Umbilical cord (tissue), 2 donors: ENCODE measurements around the gene GNB3. TPM values are rescaled to one million over a fixed set of nuclear protein-coding genes. Genes with fewer than 3 reads are reported as not detected.

ENCODE experiments used
- DNase-seq: peaks from one replicate; pipeline ENCODE4 v3.0.0-alpha.2; 2015; ENCODE audit warnings: low spot score
- total RNA-seq: library from RNA; depleted of rRNA; stranded (reverse); fragments of >200 nt; gene quantifications from one replicate; pipeline ENCODE4 v1.2.3, GENCODE V29; 2014; ENCODE audit warnings: low replicate concordance; ENCODE audit not compliant: insufficient read depth

Gene GNB3
- total RNA-seq, 1 donor from 2014 or later, result 2.4 TPM

- DNase-seq, result no peak
Observed at GRCh38 chr12:6836851-6837250, 3.9 kb upstream of the GNB3 start.

- DNase-seq, result no peak
Observed at GRCh38 chr12:6837370-6838060, 3.2 kb upstream of the GNB3 start.

DNA sequence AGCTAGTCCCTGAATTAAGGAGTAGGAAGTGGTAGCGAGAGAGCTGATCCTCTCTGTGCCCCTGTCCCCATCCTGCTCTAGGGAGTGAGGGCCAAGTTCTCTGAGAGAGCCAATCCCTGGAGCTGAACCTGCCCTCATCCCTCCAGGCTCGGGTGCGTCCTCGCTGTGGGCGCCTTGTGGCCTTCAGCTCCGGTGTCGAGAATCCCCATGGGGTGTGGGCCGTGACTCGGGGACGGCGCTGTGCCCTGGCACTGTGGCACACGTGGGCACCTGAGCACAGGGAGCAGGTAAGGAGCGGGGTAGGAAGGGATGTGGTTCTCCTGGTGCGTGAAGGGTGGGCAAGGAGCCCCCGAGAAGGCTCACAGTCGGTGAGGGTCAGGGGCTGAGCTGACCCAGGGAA is 1.9 kb upstream of the GNB3 start:
- no peak for DNase-seq

GRCh38 chr12:6839482-6840201 is 1.1 kb upstream of the GNB3 start:
- DNase-seq, result peak; percentile 82

- DNase-seq, result peak; percentile 88
Observed at GRCh38 chr12:6840330-6840729, 395 bp upstream of the GNB3 start.

DNA sequence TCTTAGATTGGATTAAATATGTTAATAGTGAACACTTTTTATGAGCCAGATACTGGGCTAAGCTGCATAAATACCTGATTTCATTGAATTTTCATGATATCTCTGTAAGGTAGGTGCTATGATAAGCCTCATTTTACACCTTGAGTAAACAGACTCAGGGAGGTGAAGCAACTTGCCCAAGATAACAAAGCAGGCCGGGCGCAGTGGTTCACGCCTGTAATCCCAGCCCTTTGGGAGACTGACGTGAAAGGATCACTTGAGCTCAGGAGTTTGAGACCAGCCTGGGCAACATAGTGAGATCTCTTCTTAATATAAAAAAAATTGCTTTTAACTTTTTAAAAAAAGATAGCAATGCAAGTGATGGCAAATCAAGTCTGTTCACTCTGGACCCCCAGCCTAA is 1.4 kb downstream of the GNB3 start:
- no peak for DNase-seq

GRCh38 chr12:6843118-6843902 is 2.6 kb downstream of the GNB3 start:
- DNase-seq, result no peak

- DNase-seq, result no peak
Observed at GRCh38 chr12:6845395-6845794, 4.7 kb downstream of the GNB3 start.

DNA sequence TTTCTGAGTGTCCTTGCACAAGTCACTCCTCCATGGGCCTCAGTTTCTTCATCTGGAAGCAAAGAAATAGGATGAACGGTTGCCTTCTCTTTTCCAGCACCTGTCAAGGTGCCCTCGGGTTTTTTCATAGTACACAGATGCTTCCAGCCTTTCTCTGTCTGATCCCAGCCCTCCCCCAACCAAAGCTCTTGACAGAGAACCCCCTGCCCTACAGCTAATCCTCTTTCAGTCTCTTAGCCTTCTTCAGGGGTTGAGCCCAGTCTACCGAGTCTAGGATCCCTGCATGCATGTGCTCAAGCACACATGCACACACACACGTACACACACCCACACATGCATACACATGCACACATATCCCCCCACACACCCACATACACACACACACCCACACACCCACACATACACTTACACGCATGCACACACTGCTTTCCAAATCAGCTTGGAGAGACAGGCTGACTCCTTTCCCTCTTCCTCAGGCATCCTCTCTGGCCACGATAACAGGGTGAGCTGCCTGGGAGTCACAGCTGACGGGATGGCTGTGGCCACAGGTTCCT is 5.7 kb downstream of the GNB3 start:
- no peak for DNase-seq

DNA sequence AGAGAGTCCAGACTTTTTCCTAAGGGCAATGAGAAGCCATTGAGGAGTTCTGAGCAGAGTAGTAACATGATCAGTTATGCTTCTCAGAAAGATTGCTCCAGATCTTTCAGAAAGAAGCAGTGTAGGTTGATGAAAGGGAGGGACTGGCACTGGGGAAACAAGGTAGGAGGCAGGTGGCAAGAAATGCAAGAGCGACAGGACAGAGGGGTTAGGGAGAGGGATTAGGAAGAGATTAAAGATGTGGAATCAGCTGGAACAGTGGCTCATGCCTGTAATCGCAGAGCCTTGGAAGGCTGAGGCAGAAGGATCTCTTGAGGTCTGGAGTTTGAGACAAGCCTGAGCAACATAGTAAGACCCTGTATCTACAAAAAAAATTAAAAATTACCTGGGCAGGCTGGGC is 7.0 kb downstream of the GNB3 start:
- DNase-seq, result no peak

DNA sequence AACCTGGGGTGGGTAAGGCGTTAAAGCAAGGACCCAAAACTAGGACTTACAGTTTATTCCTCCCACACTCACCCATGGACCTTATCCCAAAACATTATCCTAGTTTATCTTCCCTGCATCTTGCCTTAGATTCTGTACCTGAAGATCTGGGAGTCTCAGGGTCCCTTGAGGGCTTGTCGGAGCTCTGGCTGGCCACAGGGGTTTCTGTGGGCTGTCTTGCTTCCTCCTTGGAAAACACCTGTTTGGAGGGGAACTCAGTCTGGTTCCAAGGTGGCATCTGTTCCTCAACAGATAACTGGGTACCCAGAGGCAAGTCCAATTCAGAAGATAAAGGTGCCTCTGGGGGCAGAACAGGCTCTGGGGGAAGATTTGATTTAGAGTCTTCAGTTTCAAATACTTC is 8.7 kb downstream of the GNB3 start:
- DNase-seq, result no peak

DNA sequence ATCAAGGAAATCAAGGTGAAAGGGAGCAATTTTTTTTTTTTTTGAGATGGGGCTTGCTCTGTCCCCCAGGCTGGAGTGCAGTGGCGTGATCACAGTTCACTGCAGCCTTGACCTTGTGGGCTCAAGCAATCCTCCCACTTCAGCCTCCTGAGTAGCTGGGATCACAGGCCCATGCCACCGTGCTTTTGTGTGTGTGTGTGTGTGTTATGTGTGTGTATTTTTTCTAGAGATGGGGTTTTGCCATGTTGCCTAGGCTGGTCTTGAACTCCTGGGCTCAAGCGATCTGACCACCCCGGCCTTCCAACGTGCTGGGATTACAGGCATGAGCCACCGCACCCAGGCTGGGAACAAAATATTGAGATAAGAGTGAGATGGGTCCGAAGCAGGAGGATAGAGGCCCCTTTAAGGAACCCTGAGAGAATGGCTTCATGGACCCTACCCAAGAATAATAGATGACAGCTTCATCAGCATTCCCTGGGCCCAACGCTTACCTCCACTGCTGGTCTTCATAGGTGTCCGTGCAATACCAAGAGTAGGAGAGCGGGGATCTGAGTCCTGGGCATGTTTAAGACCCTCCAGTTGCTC is 9.3 kb downstream of the GNB3 start:
- no peak for DNase-seq

DNA sequence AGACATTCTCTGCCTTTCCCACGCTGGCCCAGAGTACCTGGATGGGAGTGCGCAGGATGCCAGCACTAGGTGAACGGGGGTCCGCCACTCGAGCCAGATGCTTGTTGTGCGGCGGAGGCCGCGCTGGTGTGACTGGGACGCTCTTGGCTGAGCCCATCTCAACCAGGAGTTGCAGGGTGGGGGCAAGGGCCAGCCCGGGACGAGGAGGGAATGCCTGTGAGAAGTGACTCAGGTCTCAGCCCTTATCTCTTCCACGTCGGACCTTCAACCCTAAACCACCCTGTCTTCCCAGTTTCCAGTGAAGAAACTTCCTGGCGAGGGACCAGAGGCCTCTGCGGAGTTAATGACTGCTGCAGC is 10.0 kb downstream of the GNB3 start:
- no peak for DNase-seq

DNA sequence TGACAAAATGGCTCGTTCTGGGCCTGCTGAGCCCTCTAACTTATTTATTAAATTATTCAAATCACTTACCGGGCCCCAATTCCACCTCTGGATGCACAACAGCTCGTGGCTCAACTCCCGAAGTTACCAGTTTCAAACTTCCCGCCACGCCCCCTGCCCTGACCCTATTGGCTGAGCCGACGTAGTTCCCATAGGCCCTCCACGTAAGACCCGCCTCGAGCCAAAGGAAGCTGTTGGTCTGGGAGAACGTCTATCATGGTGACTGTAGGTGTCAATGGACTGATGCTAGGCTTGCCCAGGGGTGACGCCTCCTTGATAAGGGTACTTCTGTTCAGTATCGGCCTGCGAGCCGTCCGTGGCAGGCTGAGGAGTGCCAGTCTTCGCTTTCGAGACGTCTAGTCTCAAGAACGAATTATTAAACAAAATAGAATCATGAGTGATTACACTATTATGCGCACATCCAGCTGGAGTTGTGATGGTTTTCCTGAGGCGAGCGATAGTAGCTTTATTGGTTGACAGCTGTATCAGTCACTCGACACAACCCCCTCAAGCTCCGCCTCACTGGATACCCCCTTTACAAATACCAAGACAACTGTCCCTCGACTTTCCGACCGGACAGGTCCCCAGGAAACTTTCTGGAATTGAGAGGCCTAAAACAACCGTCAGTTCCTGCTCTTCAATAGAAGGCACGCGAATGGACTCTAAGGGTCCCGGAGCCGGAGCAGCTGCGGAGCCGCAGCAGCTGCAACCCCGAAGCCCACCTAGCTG is 10.6 kb downstream of the GNB3 start, which contains the start of gene CDCA3:
CDCA3 (minus strand) TSS at position 134 of the 768 bp plus-strand sequence. CDS start 334 bp downstream, outside the sequence.
- DNase-seq, result peak; percentile 99

DNA sequence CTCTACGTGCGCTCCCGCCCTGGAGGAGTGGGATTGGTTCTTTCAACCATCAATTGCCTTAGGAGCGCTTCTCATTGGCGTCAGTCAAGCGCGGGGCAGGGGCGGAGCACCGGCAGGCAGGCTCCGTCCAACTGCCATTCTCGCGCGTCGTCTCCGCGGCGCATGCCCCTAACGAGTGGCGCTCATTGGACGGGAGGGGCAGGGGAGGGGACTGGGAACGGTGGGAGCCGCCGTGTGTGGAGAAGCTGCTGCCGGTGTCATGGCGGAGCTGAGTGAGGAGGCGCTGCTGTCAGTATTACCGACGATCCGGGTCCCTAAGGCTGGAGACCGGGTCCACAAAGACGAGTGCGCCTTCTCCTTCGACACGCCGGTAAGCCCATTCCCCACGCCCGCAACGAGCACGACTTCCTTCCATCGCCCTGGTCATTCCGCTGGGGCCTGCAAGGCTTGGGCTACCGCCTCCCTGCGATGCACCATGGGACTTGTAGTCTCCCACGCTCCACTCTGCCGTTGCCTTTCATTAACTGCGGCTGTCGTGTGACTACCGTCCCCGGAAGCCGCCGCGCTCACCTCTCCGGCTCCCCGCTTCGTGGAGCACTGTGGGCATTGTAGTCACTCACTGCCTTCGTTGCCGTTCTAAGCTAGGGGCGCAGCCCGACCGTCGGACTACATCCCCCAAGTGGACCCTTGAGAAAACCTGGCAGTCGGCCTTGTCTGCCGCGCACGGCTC is 11.4 kb downstream of the GNB3 start, which contains the start of gene USP5:
USP5 (plus strand) TSS at position 230 of the 730 bp plus-strand sequence; CDS start at position 260, 30 bp downstream.
- peak; percentile 100 for DNase-seq

GRCh38 chr12:6852651-6853354 is 12.1 kb downstream of the GNB3 start:
- peak; percentile 97 for DNase-seq

DNA sequence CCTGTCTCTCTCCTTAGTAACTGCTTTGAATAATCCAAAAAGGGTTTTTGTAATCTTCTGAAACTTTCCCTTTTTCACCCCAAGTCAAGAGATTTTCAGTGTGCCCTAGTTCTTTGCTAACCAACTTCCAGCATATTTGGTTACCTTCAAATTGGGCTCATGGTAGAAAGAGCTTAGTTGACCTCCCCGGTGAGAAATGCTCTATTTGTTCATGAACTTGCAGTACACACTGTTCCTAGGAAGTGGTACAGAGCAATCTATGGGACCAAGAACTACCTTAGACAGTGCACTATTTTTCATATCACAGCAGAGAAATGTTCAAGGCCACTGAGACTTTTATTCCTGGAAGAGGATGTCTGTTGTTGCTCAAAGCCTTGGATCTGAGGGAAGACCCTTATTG is 12.9 kb downstream of the GNB3 start:
- DNase-seq, result no peak

GRCh38 chr12:6854036-6854435 is 13.3 kb downstream of the GNB3 start:
- no peak for DNase-seq

- no peak for DNase-seq
Observed at GRCh38 chr12:6855322-6855721, 14.6 kb downstream of the GNB3 start.

DNA sequence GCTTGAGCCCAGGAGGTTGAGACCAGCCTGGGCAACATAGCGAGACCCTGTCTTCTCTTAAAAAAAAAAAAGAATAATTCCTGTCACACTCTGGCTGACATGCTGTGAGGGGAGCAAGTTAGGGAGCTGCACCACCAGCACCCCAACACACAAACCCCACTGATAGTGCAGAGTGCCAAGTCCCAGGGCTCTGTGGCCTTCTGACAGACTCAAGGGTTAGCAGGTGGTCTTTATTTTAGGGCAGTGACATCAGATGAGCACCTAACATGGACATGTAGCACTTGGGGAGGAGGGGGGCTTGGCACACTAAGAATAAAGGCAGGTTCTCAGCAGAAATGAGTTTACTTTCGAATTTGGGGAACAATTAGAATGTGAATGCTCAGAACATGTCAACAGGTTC is 18.1 kb downstream of the GNB3 start:
- no peak for DNase-seq
